HEK293 (cell line): ENCODE data around the gene PSRC1.
A peak's percentile ranks its signal among the peaks of the same experiment; 100 is the strongest.

ENCODE experiments used
- FEZF1 ChIP-seq: fragments of 450-650 bp; formaldehyde crosslinking; IDR thresholded peaks from 2 replicates; pipeline ENCODE4 v1.5.1; 2016; ENCODE audit warnings: missing biosample characterization, missing genetic modification characterization
- KLF1 ChIP-seq: fragments of 450-650 bp; formaldehyde crosslinking; IDR thresholded peaks from 2 replicates; pipeline ENCODE4 v1.5.1; 2016; ENCODE audit warnings: missing biosample characterization, missing genetic modification characterization
- KLF8 ChIP-seq: fragments of 450-650 bp; formaldehyde crosslinking; IDR thresholded peaks from 2 replicates; pipeline ENCODE4 v1.5.1; 2016; ENCODE audit warnings: missing biosample characterization, missing genetic modification characterization
- KLF9 ChIP-seq: fragments of 450-650 bp; formaldehyde crosslinking; IDR thresholded peaks from 2 replicates; pipeline ENCODE4 v1.5.1; 2016; ENCODE audit warnings: missing biosample characterization, missing genetic modification characterization, low read depth
- REPIN1 ChIP-seq: fragments of 450-650 bp; formaldehyde crosslinking; IDR thresholded peaks from 2 replicates; pipeline ENCODE4 v1.5.1; 2017; ENCODE audit warnings: missing biosample characterization, missing genetic modification characterization, low read depth
- SCRT1 ChIP-seq: fragments of 450-650 bp; formaldehyde crosslinking; IDR thresholded peaks from 2 replicates; pipeline ENCODE4 v1.5.1; 2016; ENCODE audit warnings: missing biosample characterization, missing genetic modification characterization, borderline replicate concordance
- ZBTB1 ChIP-seq: fragments of 450-650 bp; formaldehyde crosslinking; IDR thresholded peaks from 2 replicates; pipeline ENCODE4 v1.5.1; 2016; ENCODE audit warnings: missing biosample characterization, missing genetic modification characterization
- ZBTB7A ChIP-seq: fragments of 450-650 bp; formaldehyde crosslinking; IDR thresholded peaks from 2 replicates; pipeline ENCODE4 v1.5.1; 2016; ENCODE audit warnings: low read depth, missing biosample characterization, missing genetic modification characterization
- ZEB2 ChIP-seq: fragments of 450-650 bp; formaldehyde crosslinking; IDR thresholded peaks from 2 replicates; pipeline ENCODE4 v1.5.1; 2016; ENCODE audit warnings: missing biosample characterization, missing genetic modification characterization
- ZFP3 ChIP-seq: fragments of 450-650 bp; formaldehyde crosslinking; IDR thresholded peaks from 2 replicates; pipeline ENCODE4 v1.5.1; 2016; ENCODE audit warnings: low read depth, missing biosample characterization, missing genetic modification characterization
- ZFP41 ChIP-seq: fragments of 450-650 bp; formaldehyde crosslinking; IDR thresholded peaks from 2 replicates; pipeline ENCODE4 v1.5.1; 2016; ENCODE audit warnings: missing biosample characterization, missing genetic modification characterization, borderline replicate concordance
- ZNF114 ChIP-seq: fragments of 450-650 bp; formaldehyde crosslinking; IDR thresholded peaks from 2 replicates; pipeline ENCODE4 v1.5.0; 2017; ENCODE audit warnings: missing biosample characterization, missing genetic modification characterization
- ZNF133 ChIP-seq: fragments of 450-650 bp; formaldehyde crosslinking; IDR thresholded peaks from 2 replicates; pipeline ENCODE4 v1.5.1; 2016; ENCODE audit warnings: missing biosample characterization, missing genetic modification characterization
- ZNF140 ChIP-seq: fragments of 450-650 bp; formaldehyde crosslinking; IDR thresholded peaks from 2 replicates; pipeline ENCODE4 v1.5.1; 2016; ENCODE audit warnings: missing biosample characterization, missing genetic modification characterization
- ZNF248 ChIP-seq: fragments of 450-650 bp; formaldehyde crosslinking; IDR thresholded peaks from 2 replicates; pipeline ENCODE4 v1.5.1; 2017; ENCODE audit warnings: missing biosample characterization, missing genetic modification characterization
- ZNF274 ChIP-seq, 2 experiments: fragments of 200-500 bp in 1 of 2; fragments of 450-650 bp in 1 of 2; sonication (Bioruptor generic) in 1 of 2; formaldehyde crosslinking in 1 of 2; IDR thresholded peaks; 2 replicates each; pipeline versions ENCODE4 v1.5.1 to v1.6.1; 2014 to 2016; ENCODE audit warnings: borderline replicate concordance in 1 of 2, inconsistent platforms in 1 of 2, low read length in 1 of 2, missing biosample characterization in 1 of 2, missing genetic modification characterization in 1 of 2
- ZNF335 ChIP-seq: fragments of 450-650 bp; formaldehyde crosslinking; conservative IDR thresholded peaks from 2 replicates; pipeline ENCODE4 v1.5.1; 2016; ENCODE audit warnings: missing biosample characterization, missing genetic modification characterization
- ZNF350 ChIP-seq: fragments of 450-650 bp; formaldehyde crosslinking; IDR thresholded peaks from 2 replicates; pipeline ENCODE4 v1.5.0; 2017; ENCODE audit warnings: missing biosample characterization, mild to moderate bottlenecking, missing genetic modification characterization
- ZNF366 ChIP-seq: fragments of 450-650 bp; formaldehyde crosslinking; conservative IDR thresholded peaks from 2 replicates; pipeline ENCODE4 v1.5.1; 2016; ENCODE audit warnings: missing biosample characterization, missing genetic modification characterization
- ZNF433 ChIP-seq: fragments of 450-650 bp; formaldehyde crosslinking; IDR thresholded peaks from 2 replicates; pipeline ENCODE4 v1.5.1; 2016; ENCODE audit warnings: missing biosample characterization, missing genetic modification characterization, low read depth
- ZNF548 ChIP-seq: fragments of 450-650 bp; formaldehyde crosslinking; IDR thresholded peaks from 2 replicates; pipeline ENCODE4 v1.5.1; 2016; ENCODE audit warnings: missing biosample characterization, missing genetic modification characterization
- ZNF626 ChIP-seq: fragments of 450-650 bp; sonication (Bioruptor Pico); formaldehyde crosslinking; IDR thresholded peaks from 2 replicates; pipeline ENCODE4 v1.5.1; 2018; ENCODE audit warnings: missing biosample characterization, missing genetic modification characterization, inconsistent platforms
- ZNF629 ChIP-seq: fragments of 450-650 bp; formaldehyde crosslinking; IDR thresholded peaks from 2 replicates; pipeline ENCODE4 v1.5.1; 2017; ENCODE audit warnings: missing biosample characterization, missing genetic modification characterization
- ZNF660 ChIP-seq: fragments of 450-650 bp; IDR thresholded peaks from 2 replicates; pipeline ENCODE4 v1.5.1; 2018; ENCODE audit warnings: missing biosample characterization, mild to moderate bottlenecking, missing genetic modification characterization
- ZNF76 ChIP-seq: fragments of 450-650 bp; formaldehyde crosslinking; IDR thresholded peaks from 2 replicates; pipeline ENCODE4; 2016; ENCODE audit warnings: low read depth, missing biosample characterization, missing genetic modification characterization, borderline replicate concordance
- ZNF785 ChIP-seq: fragments of 450-650 bp; formaldehyde crosslinking; IDR thresholded peaks from 2 replicates; pipeline ENCODE4 v1.5.1; 2016; ENCODE audit warnings: missing biosample characterization, missing genetic modification characterization
- ZNF792 ChIP-seq: fragments of 450-650 bp; formaldehyde crosslinking; IDR thresholded peaks from 2 replicates; pipeline ENCODE4 v1.5.1; 2016; ENCODE audit warnings: missing biosample characterization, missing genetic modification characterization
- ZNF837 ChIP-seq: fragments of 450-650 bp; formaldehyde crosslinking; IDR thresholded peaks from 2 replicates; pipeline ENCODE4 v1.5.1; 2016; ENCODE audit warnings: missing biosample characterization, missing genetic modification characterization
- TF ChIP-seq, protein P1 (sequence below): IDR thresholded peaks from 2 replicates; pipeline ENCODE4 v1.6.1; 2011; ENCODE audit warnings: mild to moderate bottlenecking, low read depth, low read length, borderline replicate concordance
- TF ChIP-seq, protein P2 (sequence below): fragments of 450-650 bp; formaldehyde crosslinking; IDR thresholded peaks from 2 replicates; pipeline ENCODE4 v1.5.1; 2016; ENCODE audit warnings: missing biosample characterization, missing genetic modification characterization
- TF ChIP-seq, protein P3 (sequence below): fragments of 450-650 bp; formaldehyde crosslinking; IDR thresholded peaks from 2 replicates; pipeline ENCODE4 v1.5.1; 2017; ENCODE audit warnings: missing biosample characterization, missing genetic modification characterization
- TF ChIP-seq, protein P4 (sequence below): fragments of 450-650 bp; formaldehyde crosslinking; IDR thresholded peaks from 2 replicates; pipeline ENCODE4 v1.5.1; 2016; ENCODE audit warnings: missing biosample characterization, missing genetic modification characterization

PSRC1 gene

DNA sequence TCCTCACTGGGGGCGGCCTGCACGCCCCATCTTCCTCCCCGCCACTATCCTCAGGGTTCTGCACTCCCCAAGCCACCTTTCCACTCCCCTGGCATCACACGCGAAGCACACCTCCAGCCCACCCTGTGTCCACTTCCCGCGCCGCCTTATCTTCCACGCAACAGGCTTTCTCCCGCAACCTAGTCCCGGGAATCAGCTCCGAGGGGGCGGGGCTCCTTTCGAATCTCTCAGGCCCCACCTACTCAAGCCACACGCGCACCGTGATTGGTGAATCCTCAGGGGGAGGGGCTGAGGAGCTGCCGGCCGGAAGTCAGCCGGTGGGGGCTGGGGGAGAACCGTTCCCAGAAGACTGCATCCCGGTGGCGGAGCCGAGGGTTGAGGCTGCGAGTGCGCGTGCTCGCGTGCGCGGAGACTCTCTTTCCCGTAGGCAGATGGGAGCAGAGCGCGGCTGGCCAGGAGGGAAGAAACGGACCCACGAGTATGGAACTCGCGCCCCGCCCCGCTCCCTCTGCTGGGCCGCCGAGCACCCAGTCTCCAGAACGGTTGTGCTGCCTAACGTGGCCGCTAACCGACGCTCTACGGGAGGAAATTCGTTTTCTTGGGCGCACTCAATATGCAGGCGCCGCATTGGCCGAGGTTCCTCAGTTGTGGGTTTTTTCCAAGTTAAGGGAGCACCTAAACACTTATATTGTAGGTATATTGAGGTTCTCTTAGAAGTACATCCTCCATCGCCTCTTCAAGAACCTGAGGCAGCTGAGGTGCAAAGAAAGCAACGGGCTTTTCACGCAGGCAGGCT is at the start of gene PSRC1 (continued):
- TF ChIP-seq ZNF248 (tag by site-specific recombination): no peak
- no peak for TF ChIP-seq ZNF133 (tag by site-specific recombination)
- peak; percentile 60 for TF ChIP-seq KLF1 (tag by site-specific recombination)
- TF ChIP-seq ZNF548 (tag by site-specific recombination): no peak
- TF ChIP-seq ZNF114: no peak
- TF ChIP-seq, protein P1, sequence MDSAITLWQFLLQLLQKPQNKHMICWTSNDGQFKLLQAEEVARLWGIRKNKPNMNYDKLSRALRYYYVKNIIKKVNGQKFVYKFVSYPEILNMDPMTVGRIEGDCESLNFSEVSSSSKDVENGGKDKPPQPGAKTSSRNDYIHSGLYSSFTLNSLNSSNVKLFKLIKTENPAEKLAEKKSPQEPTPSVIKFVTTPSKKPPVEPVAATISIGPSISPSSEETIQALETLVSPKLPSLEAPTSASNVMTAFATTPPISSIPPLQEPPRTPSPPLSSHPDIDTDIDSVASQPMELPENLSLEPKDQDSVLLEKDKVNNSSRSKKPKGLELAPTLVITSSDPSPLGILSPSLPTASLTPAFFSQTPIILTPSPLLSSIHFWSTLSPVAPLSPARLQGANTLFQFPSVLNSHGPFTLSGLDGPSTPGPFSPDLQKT: peak; percentile 94
- TF ChIP-seq ZNF837 (tag by site-specific recombination): no peak
- TF ChIP-seq ZFP41 (tag by site-specific recombination): no peak
- peak; percentile 100 for TF ChIP-seq SCRT1
- peak; percentile 97 for TF ChIP-seq KLF9
- TF ChIP-seq ZFP3 (tag by site-specific recombination): no peak
- no peak for TF ChIP-seq FEZF1 (tag by site-specific recombination)
- TF ChIP-seq ZNF76: peak; percentile 87
- no peak for TF ChIP-seq ZNF140 (tag by site-specific recombination)
- 0 out of 2 replicates have a peak, but pooled peaks have one; percentile 12 for TF ChIP-seq ZNF366 (tag by site-specific recombination)
- TF ChIP-seq ZNF274 (IDR thresholded peaks at IDR 0.05; ENCODE audit: low read length): no peak
- no peak for TF ChIP-seq ZNF274 (tag by site-specific recombination; IDR thresholded peaks at IDR 0.05; ENCODE audit: borderline replicate concordance)
- TF ChIP-seq ZNF335 (tag by site-specific recombination): peak; percentile 89
- peak; percentile 43 for TF ChIP-seq ZNF629 (tag by site-specific recombination)
- TF ChIP-seq ZNF785 (tag by site-specific recombination): no peak
- peak; percentile 29; the same call in 1 of the 2 replicates for TF ChIP-seq ZNF660
- TF ChIP-seq, protein P2, sequence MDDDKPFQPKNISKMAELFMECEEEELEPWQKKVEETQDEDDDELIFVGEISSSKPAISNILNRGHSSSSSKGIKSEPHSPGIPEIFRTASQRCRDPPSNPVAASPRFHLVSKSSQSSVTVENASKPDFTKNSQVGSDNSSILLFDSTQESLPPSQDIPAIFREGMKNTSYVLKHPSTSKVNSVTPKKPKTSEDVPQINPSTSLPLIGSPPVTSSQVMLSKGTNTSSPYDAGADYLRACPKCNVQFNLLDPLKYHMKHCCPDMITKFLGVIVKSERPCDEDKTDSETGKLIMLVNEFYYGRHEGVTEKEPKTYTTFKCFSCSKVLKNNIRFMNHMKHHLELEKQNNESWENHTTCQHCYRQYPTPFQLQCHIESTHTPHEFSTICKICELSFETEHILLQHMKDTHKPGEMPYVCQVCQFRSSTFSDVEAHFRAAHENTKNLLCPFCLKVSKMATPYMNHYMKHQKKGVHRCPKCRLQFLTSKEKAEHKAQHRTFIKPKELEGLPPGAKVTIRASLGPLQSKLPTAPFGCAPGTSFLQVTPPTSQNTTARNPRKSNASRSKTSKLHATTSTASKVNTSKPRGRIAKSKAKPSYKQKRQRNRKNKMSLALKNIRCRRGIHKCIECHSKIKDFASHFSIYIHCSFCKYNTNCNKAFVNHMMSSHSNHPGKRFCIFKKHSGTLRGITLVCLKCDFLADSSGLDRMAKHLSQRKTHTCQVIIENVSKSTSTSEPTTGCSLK (tag by site-specific recombination): no peak
- no peak for TF ChIP-seq ZNF626 (tag by site-specific recombination)
- TF ChIP-seq KLF8 (tag by site-specific recombination): no peak; the same call in none of the 2 replicates
- no peak for TF ChIP-seq ZNF350 (tag by site-specific recombination)
- no peak for TF ChIP-seq ZNF433 (tag by site-specific recombination)
- no peak for TF ChIP-seq ZBTB7A (tag by site-specific recombination)
- peak; percentile 90 for TF ChIP-seq ZEB2 (tag by site-specific recombination)
- peak; percentile 41; the same call in 1 of the 2 replicates for TF ChIP-seq REPIN1
- TF ChIP-seq, protein P3, sequence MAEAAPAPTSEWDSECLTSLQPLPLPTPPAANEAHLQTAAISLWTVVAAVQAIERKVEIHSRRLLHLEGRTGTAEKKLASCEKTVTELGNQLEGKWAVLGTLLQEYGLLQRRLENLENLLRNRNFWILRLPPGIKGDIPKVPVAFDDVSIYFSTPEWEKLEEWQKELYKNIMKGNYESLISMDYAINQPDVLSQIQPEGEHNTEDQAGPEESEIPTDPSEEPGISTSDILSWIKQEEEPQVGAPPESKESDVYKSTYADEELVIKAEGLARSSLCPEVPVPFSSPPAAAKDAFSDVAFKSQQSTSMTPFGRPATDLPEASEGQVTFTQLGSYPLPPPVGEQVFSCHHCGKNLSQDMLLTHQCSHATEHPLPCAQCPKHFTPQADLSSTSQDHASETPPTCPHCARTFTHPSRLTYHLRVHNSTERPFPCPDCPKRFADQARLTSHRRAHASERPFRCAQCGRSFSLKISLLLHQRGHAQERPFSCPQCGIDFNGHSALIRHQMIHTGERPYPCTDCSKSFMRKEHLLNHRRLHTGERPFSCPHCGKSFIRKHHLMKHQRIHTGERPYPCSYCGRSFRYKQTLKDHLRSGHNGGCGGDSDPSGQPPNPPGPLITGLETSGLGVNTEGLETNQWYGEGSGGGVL (tag by site-specific recombination): peak; percentile 71
- no peak for TF ChIP-seq ZNF792
- TF ChIP-seq, protein P4, sequence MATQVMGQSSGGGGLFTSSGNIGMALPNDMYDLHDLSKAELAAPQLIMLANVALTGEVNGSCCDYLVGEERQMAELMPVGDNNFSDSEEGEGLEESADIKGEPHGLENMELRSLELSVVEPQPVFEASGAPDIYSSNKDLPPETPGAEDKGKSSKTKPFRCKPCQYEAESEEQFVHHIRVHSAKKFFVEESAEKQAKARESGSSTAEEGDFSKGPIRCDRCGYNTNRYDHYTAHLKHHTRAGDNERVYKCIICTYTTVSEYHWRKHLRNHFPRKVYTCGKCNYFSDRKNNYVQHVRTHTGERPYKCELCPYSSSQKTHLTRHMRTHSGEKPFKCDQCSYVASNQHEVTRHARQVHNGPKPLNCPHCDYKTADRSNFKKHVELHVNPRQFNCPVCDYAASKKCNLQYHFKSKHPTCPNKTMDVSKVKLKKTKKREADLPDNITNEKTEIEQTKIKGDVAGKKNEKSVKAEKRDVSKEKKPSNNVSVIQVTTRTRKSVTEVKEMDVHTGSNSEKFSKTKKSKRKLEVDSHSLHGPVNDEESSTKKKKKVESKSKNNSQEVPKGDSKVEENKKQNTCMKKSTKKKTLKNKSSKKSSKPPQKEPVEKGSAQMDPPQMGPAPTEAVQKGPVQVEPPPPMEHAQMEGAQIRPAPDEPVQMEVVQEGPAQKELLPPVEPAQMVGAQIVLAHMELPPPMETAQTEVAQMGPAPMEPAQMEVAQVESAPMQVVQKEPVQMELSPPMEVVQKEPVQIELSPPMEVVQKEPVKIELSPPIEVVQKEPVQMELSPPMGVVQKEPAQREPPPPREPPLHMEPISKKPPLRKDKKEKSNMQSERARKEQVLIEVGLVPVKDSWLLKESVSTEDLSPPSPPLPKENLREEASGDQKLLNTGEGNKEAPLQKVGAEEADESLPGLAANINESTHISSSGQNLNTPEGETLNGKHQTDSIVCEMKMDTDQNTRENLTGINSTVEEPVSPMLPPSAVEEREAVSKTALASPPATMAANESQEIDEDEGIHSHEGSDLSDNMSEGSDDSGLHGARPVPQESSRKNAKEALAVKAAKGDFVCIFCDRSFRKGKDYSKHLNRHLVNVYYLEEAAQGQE (tag by site-specific recombination): peak; percentile 11; the same call in 1 of the 2 replicates
- TF ChIP-seq ZBTB1: peak; percentile 88
